Glutamatergic neuron (in vitro differentiated cells): ENCODE data around the gene MAP3K7. TPM values are rescaled to one million over a fixed set of nuclear protein-coding genes. Genes with fewer than 3 reads are reported as not detected.

ENCODE experiments used
- DNase-seq: peaks from one replicate; pipeline ENCODE4 v3.0.0; 2022
- H3K27ac Mint-ChIP-seq: one replicate; pipeline ENCODE4 v1.8.0; 2020; ENCODE audit warnings: mild to moderate bottlenecking, mixed read lengths, inconsistent platforms; ENCODE audit not compliant: unreplicated experiment
- H3K27me3 Mint-ChIP-seq: one replicate; pipeline ENCODE4 v1.8.0; 2020; ENCODE audit warnings: mild to moderate bottlenecking, moderate library complexity, mixed read lengths, inconsistent platforms; ENCODE audit not compliant: unreplicated experiment
- H3K36me3 Mint-ChIP-seq: one replicate; pipeline ENCODE4 v1.8.0; 2020; ENCODE audit warnings: mild to moderate bottlenecking, mixed read lengths, inconsistent platforms; ENCODE audit not compliant: unreplicated experiment
- H3K4me1 Mint-ChIP-seq: one replicate; pipeline ENCODE4 v1.8.0; 2020; ENCODE audit warnings: mild to moderate bottlenecking, low read depth, mixed read lengths, inconsistent platforms; ENCODE audit not compliant: unreplicated experiment
- H3K4me3 Mint-ChIP-seq: one replicate; pipeline ENCODE4 v1.8.0; 2020; ENCODE audit warnings: mild to moderate bottlenecking, mixed read lengths, inconsistent platforms; ENCODE audit not compliant: unreplicated experiment
- H3K9me3 Mint-ChIP-seq: one replicate; pipeline ENCODE4 v1.8.0; 2020; ENCODE audit warnings: mild to moderate bottlenecking, moderate library complexity, mixed read lengths, inconsistent platforms; ENCODE audit not compliant: unreplicated experiment
- CTCF ChIP-seq: fragments of 200-600 bp; sonication (generic); IDR thresholded peaks from one replicate; pipeline ENCODE4 v1.5.0; 2021; ENCODE audit not compliant: partially characterized antibody, unreplicated experiment
- total RNA-seq: library from RNA; stranded (reverse); fragmentation: NEBNext Ultra II Directional; extraction: Animal tissue kit (Norgen Biotek cat#: 25700); gene quantifications from one replicate; pipeline ENCODE4 v1.2.1, GENCODE V29; 2021; ENCODE audit not compliant: unreplicated experiment

Gene MAP3K7
- total RNA-seq, 1 donor from 2014 or later = 39.4 TPM

GRCh38 chr6:90463874-90464273, 123.0 kb downstream of the MAP3K7 start:
- H3K4me3 Mint-ChIP-seq = no peak overlapping the region
- H3K36me3 Mint-ChIP-seq = peaks cover 4% of the 10 kb centered on the region

More at GRCh38 chr6:90463874-90464273, 123.0 kb downstream of the MAP3K7 start:
- Mint-ChIP-seq H3K27ac (no peak overlapping the region), H3K9me3 (no peaks in the 10 kb centered on the region), H3K27me3 (peaks cover 2% of the 10 kb centered on the region), H3K4me1 (no peaks in the 10 kb centered on the region)
- no peak for TF ChIP-seq CTCF
- DNase-seq = no peak
